Measurements from ENCODE around the gene PCYT2.

Gene PCYT2

DNA sequence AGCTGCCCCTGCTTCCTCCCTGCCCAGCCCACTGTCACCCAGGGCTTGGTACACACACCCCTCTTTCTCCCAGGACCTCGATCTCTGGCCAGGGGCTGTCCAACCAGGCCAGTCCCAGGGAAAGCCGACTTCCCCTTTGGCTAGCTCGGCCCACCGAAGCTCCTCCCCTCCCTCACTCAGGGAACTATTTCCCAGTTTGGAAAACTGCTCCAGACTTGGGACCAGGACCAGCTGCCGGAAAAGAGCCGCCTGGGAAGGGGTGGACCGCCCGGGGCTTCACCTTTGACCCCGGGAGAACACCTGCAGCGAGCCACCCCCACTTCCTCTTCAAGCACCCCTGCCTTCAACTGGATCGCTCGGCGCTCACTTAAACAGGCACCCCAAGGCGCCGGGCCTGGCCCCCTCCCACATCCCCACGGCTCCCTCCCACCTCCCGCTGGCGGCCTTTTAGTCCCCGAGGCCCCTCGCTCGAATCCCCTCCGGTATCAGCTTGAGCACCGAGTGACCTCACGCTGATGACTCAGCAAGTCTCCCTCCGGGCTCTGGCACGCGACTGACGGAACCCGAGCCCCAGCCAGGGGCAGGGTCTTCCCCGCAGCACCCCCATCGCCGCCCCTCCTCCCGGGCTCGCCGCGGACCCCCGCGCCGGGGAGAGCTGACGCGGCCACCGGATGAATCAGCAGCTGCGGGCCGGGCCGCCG, 15.4 kb upstream of the PCYT2 start (continued):
- TF ChIP-seq IKZF3 (tag by site-specific recombination; IDR thresholded peaks at IDR 0.05): peak; percentile 94
- TF ChIP-seq WT1 (tag by site-specific recombination; IDR thresholded peaks at IDR 0.05): peak; percentile 68
- TF ChIP-seq ZBTB17 (tag by site-specific recombination; IDR thresholded peaks at IDR 0.05): peak; percentile 91
- TF ChIP-seq, protein P1, sequence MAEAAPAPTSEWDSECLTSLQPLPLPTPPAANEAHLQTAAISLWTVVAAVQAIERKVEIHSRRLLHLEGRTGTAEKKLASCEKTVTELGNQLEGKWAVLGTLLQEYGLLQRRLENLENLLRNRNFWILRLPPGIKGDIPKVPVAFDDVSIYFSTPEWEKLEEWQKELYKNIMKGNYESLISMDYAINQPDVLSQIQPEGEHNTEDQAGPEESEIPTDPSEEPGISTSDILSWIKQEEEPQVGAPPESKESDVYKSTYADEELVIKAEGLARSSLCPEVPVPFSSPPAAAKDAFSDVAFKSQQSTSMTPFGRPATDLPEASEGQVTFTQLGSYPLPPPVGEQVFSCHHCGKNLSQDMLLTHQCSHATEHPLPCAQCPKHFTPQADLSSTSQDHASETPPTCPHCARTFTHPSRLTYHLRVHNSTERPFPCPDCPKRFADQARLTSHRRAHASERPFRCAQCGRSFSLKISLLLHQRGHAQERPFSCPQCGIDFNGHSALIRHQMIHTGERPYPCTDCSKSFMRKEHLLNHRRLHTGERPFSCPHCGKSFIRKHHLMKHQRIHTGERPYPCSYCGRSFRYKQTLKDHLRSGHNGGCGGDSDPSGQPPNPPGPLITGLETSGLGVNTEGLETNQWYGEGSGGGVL (tag by site-specific recombination; IDR thresholded peaks at IDR 0.05): peak; percentile 92
- TF ChIP-seq ZNF626 (tag by site-specific recombination; IDR thresholded peaks at IDR 0.05): no peak
- peak; percentile 79 for TF ChIP-seq SP2 (tag by site-specific recombination; IDR thresholded peaks at IDR 0.05)
- no peak for TF ChIP-seq ZNF510 (tag by site-specific recombination; IDR thresholded peaks at IDR 0.05; ENCODE audit: insufficient replicate concordance)
- TF ChIP-seq, protein P2, sequence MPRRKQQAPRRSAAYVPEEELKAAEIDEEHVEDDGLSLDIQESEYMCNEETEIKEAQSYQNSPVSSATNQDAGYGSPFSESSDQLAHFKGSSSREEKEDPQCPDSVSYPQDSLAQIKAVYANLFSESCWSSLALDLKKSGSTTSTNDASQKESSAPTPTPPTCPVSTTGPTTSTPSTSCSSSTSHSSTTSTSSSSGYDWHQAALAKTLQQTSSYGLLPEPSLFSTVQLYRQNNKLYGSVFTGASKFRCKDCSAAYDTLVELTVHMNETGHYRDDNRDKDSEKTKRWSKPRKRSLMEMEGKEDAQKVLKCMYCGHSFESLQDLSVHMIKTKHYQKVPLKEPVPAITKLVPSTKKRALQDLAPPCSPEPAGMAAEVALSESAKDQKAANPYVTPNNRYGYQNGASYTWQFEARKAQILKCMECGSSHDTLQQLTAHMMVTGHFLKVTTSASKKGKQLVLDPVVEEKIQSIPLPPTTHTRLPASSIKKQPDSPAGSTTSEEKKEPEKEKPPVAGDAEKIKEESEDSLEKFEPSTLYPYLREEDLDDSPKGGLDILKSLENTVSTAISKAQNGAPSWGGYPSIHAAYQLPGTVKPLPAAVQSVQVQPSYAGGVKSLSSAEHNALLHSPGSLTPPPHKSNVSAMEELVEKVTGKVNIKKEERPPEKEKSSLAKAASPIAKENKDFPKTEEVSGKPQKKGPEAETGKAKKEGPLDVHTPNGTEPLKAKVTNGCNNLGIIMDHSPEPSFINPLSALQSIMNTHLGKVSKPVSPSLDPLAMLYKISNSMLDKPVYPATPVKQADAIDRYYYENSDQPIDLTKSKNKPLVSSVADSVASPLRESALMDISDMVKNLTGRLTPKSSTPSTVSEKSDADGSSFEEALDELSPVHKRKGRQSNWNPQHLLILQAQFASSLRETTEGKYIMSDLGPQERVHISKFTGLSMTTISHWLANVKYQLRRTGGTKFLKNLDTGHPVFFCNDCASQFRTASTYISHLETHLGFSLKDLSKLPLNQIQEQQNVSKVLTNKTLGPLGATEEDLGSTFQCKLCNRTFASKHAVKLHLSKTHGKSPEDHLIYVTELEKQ (tag by site-specific recombination; IDR thresholded peaks at IDR 0.05; ENCODE audit: borderline replicate concordance): peak; percentile 62
- TF ChIP-seq ZBTB21 (tag by site-specific recombination; IDR thresholded peaks at IDR 0.05): peak; percentile 92
- TF ChIP-seq SCRT2 (tag by site-specific recombination; IDR thresholded peaks at IDR 0.05): no peak
- TF ChIP-seq ZNF324 (tag by site-specific recombination; IDR thresholded peaks at IDR 0.05): peak; percentile 88
- TF ChIP-seq ZNF792 (tag by site-specific recombination; IDR thresholded peaks at IDR 0.05): no peak
- TF ChIP-seq KLF8 (tag by site-specific recombination; IDR thresholded peaks at IDR 0.05): peak; percentile 82; the same call in 1 of the 2 replicates
- peak; percentile 51; the same call in 1 of the 2 replicates for TF ChIP-seq ZNF394 (tag by site-specific recombination; IDR thresholded peaks at IDR 0.05; ENCODE audit: borderline replicate concordance)
- peak; percentile 91 for TF ChIP-seq ZNF335 (tag by site-specific recombination; conservative IDR thresholded peaks at IDR 0.05)
- TF ChIP-seq HOXC10 (CRISPR knock-in tag; IDR thresholded peaks at IDR 0.05): no peak
- TF ChIP-seq YY1 (tag by site-specific recombination; IDR thresholded peaks at IDR 0.05): peak; percentile 5; the same call in 1 of the 2 replicates
- TF ChIP-seq ZEB2 (tag by site-specific recombination; IDR thresholded peaks at IDR 0.05): peak; percentile 99
- no peak for TF ChIP-seq ZNF146 (tag by site-specific recombination; IDR thresholded peaks at IDR 0.05)
- TF ChIP-seq ZFP69B (tag by site-specific recombination; IDR thresholded peaks at IDR 0.05): peak; percentile 79
- TF ChIP-seq ZBTB1 (tag by site-specific recombination; IDR thresholded peaks at IDR 0.05): no peak
- no peak for TF ChIP-seq ZNF529 (tag by site-specific recombination; IDR thresholded peaks at IDR 0.05; ENCODE audit: insufficient replicate concordance)
- no peak for TF ChIP-seq ZNF292 (tag by site-specific recombination; IDR thresholded peaks at IDR 0.05; ENCODE audit: borderline replicate concordance, low read depth)
- TF ChIP-seq ZNF600 (tag by site-specific recombination; IDR thresholded peaks at IDR 0.05): peak; percentile 40; the same call in 1 of the 2 replicates
- TF ChIP-seq, protein P3, sequence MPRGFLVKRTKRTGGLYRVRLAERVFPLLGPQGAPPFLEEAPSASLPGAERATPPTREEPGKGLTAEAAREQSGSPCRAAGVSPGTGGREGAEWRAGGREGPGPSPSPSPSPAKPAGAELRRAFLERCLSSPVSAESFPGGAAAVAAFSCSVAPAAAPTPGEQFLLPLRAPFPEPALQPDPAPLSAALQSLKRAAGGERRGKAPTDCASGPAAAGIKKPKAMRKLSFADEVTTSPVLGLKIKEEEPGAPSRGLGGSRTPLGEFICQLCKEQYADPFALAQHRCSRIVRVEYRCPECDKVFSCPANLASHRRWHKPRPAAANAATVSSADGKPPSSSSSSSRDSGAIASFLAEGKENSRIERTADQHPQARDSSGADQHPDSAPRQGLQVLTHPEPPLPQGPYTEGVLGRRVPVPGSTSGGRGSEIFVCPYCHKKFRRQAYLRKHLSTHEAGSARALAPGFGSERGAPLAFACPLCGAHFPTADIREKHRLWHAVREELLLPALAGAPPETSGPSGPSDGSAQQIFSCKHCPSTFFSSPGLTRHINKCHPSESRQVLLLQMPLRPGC (tag by site-specific recombination; IDR thresholded peaks at IDR 0.05): peak; percentile 64; the same call in 1 of the 2 replicates
- no peak for TF ChIP-seq ZNF302 (tag by site-specific recombination; IDR thresholded peaks at IDR 0.05; ENCODE audit: low read depth)
- TF ChIP-seq ZBTB8A (tag by site-specific recombination; IDR thresholded peaks at IDR 0.05): peak; percentile 86
- TF ChIP-seq ZNF768 (tag by site-specific recombination; IDR thresholded peaks at IDR 0.05): no peak
- TF ChIP-seq MYNN (tag by site-specific recombination; IDR thresholded peaks at IDR 0.05; ENCODE audit: borderline replicate concordance): no peak
- TF ChIP-seq ZNF660 (tag by site-specific recombination; IDR thresholded peaks at IDR 0.05): peak; percentile 77; the same call in 1 of the 2 replicates
- peak; percentile 54 for TF ChIP-seq KLF1 (tag by site-specific recombination; IDR thresholded peaks at IDR 0.05)
- TF ChIP-seq, protein P4, sequence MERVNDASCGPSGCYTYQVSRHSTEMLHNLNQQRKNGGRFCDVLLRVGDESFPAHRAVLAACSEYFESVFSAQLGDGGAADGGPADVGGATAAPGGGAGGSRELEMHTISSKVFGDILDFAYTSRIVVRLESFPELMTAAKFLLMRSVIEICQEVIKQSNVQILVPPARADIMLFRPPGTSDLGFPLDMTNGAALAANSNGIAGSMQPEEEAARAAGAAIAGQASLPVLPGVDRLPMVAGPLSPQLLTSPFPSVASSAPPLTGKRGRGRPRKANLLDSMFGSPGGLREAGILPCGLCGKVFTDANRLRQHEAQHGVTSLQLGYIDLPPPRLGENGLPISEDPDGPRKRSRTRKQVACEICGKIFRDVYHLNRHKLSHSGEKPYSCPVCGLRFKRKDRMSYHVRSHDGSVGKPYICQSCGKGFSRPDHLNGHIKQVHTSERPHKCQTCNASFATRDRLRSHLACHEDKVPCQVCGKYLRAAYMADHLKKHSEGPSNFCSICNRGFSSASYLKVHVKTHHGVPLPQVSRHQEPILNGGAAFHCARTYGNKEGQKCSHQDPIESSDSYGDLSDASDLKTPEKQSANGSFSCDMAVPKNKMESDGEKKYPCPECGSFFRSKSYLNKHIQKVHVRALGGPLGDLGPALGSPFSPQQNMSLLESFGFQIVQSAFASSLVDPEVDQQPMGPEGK (tag by site-specific recombination; IDR thresholded peaks at IDR 0.05): peak; percentile 99

All from HEK293 (cell line).